GM20000 (cell line): ENCODE results near the gene ATP11A.

ENCODE experiments used
- DNase-seq: peaks from one replicate; pipeline ENCODE4 v3.0.0; 2012; ENCODE audit warnings: low spot score
- TF ChIP-seq, protein P1 (sequence below): IDR thresholded peaks from 2 replicates; pipeline ENCODE4 v1.5.1; 2012; ENCODE audit warnings: mild to moderate bottlenecking, control low read depth; ENCODE audit errors: extremely low read depth, missing control alignments

Gene ATP11A

DNA sequence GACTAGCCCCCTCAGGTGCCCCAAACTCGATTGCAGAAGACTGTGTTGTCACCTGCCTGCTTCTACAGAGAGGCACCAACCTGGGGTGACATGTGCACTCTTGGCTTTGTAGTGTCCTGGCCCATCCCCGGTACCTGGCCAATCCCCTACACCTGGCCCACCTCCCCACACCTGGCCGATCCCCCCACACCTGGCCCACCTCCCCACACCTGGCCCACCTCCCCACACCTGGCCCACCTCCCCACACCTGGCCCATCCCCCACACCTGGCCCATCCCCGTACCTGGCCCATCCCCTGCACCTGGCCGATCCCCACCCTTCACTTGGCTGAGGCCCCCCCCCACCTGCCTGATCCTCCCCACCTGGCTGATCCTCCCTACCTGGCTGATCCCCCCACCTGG, 25.4 kb downstream of the ATP11A start:
- TF ChIP-seq, protein P1, sequence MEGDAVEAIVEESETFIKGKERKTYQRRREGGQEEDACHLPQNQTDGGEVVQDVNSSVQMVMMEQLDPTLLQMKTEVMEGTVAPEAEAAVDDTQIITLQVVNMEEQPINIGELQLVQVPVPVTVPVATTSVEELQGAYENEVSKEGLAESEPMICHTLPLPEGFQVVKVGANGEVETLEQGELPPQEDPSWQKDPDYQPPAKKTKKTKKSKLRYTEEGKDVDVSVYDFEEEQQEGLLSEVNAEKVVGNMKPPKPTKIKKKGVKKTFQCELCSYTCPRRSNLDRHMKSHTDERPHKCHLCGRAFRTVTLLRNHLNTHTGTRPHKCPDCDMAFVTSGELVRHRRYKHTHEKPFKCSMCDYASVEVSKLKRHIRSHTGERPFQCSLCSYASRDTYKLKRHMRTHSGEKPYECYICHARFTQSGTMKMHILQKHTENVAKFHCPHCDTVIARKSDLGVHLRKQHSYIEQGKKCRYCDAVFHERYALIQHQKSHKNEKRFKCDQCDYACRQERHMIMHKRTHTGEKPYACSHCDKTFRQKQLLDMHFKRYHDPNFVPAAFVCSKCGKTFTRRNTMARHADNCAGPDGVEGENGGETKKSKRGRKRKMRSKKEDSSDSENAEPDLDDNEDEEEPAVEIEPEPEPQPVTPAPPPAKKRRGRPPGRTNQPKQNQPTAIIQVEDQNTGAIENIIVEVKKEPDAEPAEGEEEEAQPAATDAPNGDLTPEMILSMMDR = no peak
- DNase-seq = no peak

DNA sequence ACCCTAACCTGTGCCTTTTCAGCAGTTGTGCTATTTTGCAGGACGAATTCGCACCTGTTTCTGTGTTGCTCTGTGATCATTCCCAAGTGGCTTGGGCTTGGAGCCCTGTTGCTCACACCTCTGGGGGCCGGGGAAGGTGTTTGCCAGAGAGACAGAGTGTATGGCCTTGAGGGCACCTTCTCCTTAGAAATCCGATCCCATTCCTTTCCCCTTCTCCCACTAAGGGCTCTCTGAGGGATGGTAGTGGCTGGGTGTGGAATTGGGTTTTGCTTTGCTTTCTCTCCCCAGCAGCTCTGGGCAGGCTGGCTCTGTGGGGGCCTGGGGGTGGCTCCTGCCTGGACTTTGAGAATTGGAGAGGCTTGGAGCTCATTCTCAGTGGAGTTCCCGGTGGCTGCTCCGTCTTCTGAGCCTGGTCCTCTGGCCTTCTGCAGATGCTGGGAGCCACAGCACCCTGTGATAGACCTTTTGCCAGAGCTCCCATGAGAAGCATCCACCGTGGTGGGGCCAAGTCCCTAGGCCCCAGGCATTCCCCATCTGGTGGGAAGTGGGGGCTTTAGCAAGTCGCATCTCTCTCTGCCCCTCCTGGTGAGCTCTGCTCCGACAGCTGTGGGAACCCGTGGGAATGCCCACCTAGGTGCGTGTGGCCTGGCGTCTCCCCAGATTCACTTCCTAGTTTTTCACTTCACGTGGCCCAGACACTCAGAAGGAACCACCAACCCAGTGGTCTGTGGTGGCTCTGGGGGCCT, 26.1 kb downstream of the ATP11A start:
- TF ChIP-seq, protein P1 = no peak
- DNase-seq = no peak

DNA sequence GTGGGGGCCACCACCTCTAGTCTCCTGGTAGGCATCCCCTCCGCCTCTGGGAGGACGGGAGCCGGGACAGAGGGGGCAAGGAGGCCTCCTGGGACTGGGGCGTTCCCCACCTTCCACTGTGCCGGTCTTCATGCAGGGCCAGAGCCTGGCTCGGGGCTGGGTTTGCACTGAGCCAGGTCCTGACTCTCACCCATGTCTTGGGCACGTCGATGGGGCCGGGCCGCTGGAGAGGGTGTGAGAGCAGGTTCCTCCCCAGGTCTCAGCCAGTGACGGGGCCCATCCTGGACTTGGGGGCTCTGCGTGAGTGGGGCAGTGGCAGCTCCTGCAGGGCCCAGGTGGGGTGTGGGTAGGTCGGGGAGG, 26.6 kb downstream of the ATP11A start:
- TF ChIP-seq, protein P1 = no peak
- DNase-seq = no peak

DNA sequence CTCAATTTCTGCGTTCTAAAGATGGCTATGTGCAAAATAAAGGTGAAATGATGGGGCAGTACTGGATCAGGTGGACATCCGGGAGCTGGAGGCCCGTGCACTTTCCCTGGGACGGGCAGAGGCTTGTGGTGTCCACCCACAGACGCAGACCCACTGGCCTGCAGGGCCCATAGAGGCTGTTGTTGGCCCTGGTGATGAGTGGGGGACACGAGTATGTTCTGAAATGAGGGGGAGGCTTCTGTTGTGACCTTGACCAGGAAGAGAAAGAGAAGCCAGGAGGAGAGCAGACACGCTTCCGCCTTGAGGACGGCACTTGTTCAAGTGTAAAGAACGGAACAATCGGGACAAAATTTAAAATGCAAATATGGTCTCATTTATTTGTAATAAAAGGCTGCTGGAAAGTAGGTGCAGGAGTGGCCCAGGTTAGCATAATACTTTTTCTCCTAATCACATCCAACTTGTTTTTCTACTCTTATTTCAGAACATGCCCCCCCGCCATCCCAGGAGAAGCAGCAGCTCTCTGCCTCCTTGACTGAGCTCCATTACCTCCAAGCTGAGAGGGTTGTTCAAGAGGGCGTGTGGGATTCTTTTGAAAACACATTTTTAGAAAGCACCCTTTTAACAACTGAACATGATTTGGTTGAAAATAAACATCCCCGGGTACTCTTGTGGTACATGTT, 27.1 kb downstream of the ATP11A start:
- TF ChIP-seq, protein P1 = no peak
- no peak for DNase-seq

DNA sequence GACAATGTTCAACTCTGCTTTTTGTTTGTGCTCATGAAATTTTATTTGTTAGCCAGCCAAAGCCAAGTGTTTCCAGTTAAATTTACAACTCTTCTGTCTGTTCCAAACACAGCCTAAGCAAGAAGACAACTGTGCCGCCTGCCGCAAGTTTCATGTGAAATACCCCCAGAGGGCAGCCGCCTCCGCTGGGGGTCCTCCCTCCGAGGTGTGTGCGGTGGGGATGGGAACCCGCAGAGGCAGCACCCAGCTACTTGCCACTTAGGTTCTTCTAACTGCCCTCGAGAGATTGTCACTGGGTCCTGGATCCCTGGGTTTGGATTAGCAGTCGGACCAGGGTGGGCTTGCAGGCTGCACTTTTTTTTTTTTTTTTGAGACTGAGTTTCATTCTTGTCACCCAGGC, 28.5 kb downstream of the ATP11A start:
- no peak for DNase-seq
- TF ChIP-seq, protein P1 = no peak

DNA sequence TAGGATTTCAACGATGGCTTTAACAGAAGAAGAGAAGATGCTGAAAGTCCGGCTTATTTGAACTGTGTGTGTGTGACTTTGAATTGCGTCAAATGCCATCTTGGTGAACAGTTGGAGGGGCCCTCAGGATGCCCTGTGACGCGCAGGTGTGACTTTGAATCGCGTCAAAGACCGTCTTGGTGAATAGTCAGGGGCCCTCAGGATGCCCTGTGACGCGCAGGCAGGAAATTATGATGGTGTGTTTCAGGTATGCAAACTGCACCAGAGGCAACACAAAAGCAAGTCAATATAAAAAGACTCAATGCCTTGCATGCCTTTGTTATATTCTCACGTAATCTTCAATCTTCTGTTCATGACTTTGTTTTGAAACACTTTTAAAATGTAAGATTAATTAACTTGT, 29.2 kb downstream of the ATP11A start:
- TF ChIP-seq, protein P1 = no peak
- no peak for DNase-seq

DNA sequence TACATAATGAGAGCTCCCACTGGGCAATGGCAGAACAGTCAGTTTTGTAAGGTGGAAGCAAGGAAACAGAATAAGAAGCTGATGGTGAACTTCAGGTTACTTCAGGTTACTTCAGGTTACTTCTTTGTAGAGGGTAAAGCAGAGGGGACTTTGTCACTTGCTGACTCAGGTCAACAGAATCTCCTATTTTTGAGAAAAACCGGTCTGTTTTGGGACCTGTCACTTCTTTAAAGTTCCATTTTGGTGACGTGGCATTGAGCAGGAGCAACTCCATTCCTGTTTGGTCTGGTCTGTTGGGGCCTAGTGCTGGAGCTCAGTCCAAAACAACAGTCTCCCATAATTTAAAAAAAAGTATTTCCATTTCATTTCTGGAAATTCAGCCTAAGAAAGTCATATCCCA, 29.7 kb downstream of the ATP11A start:
- TF ChIP-seq, protein P1 = no peak
- no peak for DNase-seq
